HG02840 (cell line): ENCODE measurements around the gene KIF19.
"Not testable (repeated sequence)": the region's sequence is repeated elsewhere in the genome, so short reads cannot be mapped to it uniquely, and the experiment has no call there.

Source experiments
- ATAC-seq: cut with Tn5 transposase; IDR thresholded peaks from one replicate; pipeline ENCODE4 v1.9.1; 2021; ENCODE audit warnings: mild to moderate bottlenecking, moderate library complexity, moderate number of reproducible peaks; ENCODE audit not compliant: unreplicated experiment, low FRiP score

KIF19 gene

DNA sequence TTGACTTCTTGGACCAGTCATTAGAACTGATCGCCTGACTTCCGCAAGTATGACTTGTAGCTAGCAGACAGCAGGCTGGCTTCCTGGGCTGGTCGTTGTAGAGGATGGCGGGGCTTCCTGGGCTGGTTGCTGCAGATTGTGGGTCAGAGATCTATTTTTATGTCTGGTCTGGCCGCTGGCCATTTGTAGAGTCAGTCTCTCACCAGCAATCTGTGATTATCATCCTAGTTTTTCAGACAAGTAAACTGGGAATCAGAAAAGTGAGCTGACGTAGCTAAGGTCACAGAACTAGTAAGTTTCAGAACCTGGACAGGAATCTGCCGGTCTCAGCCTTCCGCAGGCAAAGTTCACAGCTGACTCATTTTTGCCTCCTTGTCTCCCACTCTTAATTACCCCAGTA, 60.4 kb downstream of the KIF19 start:
- ATAC-seq = no peak

DNA sequence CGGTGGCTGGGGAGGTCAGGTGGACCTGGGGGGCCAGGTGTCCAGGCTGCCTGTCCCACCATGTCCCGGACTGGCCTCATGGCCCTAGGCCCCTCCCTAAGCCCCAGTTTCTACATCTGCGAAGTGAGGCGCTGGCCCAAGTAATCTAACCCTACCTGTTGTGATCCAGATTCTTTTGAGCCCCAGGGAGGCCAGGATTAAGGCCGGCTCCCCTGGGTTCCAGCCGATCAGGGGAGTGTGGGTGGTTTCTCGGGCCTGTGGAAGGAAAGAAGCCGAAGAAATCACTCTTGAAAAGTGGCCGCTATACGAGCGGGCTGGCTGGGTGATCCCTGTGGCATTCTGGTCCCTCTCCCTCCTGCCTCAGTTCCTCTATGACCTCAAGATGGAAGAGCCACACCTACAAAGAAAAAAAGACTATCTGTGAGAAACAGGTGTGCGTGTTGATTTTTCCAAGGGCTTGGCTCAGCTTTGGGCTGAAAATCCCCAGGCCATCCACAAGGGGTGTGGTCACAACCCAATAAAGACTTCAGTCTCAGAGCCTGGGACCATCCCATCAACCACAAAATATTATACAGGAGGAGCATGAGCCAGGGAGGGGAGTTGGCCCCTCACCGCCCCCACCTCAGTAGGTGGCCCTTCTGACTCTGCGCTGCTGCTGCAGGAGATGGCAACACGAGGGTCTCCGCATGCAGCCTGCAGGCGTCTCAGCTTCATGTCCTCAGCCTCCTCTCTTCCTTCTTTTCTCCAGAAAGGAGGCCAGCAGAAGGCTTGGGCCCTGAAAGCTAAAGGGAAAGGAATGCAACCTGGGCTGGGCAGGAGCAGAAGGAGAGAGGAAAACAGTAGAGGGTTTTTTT, 61.6 kb downstream of the KIF19 start:
- no peak for ATAC-seq

DNA sequence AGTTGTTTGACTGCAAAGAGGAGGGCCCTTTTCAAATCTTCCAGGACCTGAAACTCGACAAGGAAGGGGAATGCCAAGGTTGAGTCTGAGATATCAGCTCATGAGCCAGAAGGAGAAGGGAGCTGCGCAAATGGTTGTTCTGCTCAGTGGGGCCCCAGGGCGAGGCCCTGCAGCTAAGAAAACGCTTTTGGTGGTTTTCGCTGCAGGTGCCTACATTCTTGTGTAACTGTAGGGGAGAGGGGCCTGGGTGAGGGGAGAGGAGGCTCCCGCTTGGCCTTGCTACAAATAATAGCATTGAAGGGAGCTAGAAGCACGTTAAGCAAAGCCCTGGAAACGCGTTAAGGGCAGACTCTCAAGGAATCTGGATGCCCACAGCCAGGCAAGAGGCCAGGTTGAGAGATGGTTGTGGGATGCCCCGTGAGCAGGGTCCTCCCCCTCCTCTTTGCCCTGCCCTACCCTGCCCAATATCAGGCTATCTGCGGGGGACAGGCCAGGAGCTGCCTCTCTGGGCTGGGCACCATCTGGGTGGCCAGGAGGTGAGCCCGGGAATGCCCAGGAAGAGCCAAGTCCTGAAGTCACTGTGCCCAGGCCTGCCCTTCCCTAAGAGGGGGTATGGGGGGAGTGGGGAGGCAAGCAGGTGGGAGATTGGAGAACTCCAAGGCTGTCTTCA, 63.2 kb downstream of the KIF19 start:
- no peak for ATAC-seq

DNA sequence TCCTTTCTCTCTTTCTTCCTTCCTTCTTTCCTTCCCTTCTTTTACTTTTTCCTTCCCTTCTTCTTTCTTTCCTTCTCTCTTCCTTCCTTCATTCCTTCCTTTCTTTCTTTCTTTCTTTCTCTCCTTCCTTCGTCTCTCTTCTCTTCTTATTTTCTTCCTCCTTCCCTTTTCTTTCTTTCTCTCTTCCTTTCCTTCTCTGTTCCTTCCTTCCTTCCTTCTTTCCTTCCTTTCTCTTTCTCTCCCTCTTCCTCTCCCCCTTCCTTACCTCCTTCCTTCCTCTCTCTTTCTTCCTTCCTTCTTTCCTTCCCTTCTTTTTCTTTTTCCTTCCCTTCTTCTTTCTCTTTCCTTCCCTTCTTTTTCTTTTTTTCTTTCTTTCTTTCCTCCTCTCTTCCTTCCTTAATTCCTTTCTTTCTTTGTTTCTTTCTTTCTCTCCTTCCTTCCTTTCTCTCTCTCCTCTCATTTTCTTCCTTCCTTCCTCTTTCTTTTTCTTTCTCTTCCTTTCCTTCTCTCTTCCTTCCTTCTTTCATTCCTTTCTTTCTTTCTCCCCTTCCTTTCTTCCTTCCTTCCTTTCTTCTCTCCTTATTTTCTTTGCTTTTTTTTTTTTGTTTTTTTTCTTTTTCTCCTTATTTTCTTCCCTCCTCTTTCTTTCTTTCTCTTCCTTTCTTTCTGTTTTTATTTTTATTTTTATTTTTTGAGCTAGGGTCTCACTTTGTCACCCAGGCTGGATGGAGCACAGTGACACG, 64.1 kb downstream of the KIF19 start:
- no peak for ATAC-seq

GRCh38 chr17:74390680-74391653, 64.9 kb downstream of the KIF19 start:
- no peak for ATAC-seq

DNA sequence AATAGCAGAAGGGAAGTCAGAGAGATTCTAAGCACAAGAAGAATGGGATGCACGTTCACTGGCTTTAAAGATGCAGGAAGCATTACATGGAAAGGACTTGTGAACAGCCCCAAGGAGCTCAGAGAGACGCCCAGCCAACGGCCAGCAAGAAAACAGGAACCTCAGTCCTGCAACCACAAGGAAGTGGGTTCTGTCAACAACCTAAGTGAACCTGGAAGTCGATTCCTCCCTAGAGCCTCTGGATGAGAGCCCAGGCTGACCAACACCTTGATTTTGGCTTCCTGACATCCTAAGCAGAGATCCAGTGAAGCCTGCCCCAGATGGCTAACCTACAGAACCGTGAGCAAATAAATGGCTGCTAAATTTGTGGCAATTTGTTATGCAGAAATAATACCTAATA, 65.7 kb downstream of the KIF19 start:
- no peak for ATAC-seq

DNA sequence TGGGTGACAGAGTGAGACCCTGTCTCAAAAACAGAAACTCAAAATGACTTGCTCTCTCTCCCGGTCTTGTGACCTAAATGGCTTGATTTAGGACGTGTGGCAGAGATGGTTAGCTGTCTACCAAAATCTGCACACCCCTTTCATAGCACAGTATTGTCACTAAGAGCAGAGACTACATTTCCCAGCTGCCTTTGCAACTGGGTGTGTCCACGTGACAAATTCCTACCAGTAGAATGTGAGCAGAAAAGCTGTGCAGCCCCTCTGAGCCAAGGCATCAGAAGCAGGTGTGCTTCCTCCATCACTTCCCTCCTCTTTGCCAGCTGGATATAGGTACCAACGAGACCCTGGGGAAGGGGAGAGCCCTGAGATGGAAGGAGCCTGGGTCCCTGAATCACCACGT, 66.8 kb downstream of the KIF19 start:
- ATAC-seq = no peak

GRCh38 chr17:74393346-74393942, 67.4 kb downstream of the KIF19 start:
- no peak for ATAC-seq

DNA sequence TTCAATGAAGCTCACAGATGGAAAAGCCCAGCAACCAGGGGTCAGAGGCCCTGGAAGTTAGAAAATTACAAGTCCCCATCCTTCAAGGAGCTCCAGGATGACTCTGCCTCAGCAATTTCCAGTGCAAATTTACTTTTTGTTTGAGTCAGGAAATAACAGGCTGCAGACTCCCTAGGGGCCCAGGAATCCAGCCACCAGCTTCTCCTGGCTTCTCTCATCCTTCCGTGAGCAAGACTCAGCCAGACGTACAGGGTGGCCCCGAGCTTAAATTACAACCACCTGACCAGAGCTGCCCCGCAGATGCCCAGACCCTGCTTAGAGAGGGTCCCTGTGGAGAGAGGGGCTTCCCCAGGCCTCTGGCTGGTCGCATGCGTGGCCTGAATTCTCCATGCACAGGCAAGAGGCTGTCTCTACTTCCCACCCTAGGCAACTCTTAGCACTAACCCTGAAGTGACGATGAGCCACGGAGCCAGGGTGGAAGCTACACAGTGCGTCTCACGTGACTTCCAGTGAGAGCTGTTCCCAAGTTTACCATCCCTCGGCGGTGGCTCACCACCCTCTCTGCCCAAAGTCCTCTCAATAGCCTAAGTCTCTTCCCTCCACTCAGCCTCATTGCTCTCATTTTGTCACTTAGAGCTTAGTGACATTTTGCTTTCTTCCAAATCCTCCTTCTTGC, 68.4 kb downstream of the KIF19 start:
- no peak for ATAC-seq

DNA sequence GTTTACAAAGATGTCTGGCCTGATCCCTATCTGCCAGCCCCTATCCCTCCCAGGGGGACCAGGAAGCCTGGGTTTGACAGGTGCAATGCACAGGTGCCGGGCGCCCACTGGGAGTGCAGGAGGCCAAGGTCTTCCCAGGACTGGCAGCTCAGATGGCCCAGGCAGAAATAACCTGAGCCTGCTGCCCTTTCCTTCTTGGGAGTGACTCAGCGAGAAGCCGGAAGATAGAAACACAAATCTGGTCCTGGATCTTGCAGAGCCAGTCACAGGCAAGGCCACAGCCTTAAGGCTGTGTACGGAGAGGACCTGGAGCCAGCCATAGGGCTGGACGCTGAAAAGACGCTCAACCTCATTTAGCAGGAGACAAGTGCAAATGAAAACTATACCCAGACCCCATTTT, 69.0 kb downstream of the KIF19 start:
- ATAC-seq = no peak

GRCh38 chr17:74396567-74396966, 70.5 kb downstream of the KIF19 start:
- no peak for ATAC-seq

GRCh38 chr17:74402048-74402447, 76.0 kb downstream of the KIF19 start:
- no peak for ATAC-seq

GRCh38 chr17:74403512-74404137, 77.6 kb downstream of the KIF19 start:
- ATAC-seq = no peak

GRCh38 chr17:74404218-74404617, 78.2 kb downstream of the KIF19 start:
- ATAC-seq = no peak

DNA sequence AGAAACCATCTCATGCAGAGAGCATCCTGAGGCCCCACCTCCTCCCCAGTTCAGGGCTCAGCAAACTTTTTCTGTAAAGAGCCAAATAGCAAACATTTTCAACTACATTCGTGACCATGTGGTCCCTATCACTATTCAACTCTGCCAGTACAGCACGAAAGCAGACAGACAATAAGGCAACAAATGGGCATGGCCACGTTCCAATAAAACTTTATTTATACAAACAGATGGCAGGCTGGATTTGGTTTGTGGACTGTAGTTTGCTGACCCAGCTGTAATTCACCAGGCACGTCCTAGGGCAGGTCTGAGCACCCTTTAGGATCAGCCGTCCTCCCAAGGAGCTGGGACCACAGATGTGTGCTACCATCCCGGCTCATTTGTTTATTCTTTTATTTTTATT, 78.8 kb downstream of the KIF19 start:
- ATAC-seq = no peak

DNA sequence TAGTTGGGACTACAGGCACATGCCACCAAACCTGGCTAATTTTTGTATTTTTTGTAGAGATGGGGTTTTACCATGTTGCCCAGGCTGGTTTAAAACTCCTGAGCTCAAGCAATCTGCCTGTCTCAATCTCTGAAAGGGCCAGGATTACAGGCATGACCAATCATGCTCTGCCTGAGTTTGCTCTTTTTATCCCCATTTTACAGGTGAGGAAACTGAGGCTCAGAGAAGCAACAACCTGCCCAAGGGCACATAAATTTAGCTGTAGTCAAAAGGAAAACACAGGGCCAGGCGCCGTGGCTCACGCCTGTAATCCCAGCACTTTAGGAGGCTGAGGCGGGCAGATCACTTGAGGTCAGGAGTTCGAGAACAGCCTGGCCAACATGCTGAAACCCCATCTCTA, 79.3 kb downstream of the KIF19 start:
- ATAC-seq = not testable (repeated sequence)
